HG02885 (cell line): ENCODE measurements around the gene SEL1L3.

ENCODE experiments used
- ATAC-seq: cut with Tn5 transposase; IDR thresholded peaks from one replicate; pipeline ENCODE4 v1.9.1; 2021; ENCODE audit warnings: mild to moderate bottlenecking; ENCODE audit not compliant: unreplicated experiment, poor library complexity

Gene SEL1L3

GRCh38 chr4:25702848-25703247 lies 159.9 kb downstream of the SEL1L3 start:
- no peak for ATAC-seq

GRCh38 chr4:25700661-25701060 lies 162.1 kb downstream of the SEL1L3 start:
- ATAC-seq = no peak

GRCh38 chr4:25697516-25697915 lies 165.3 kb downstream of the SEL1L3 start:
- ATAC-seq = no peak
